Pancreas (tissue), 10 donors: ENCODE measurements around the gene APOF. TPM values are rescaled to one million over a fixed set of nuclear protein-coding genes. Genes with fewer than 3 reads are reported as not detected.
"Not testable (repeated sequence)": the region's sequence is repeated elsewhere in the genome, so short reads cannot be mapped to it uniquely, and the experiment has no call there.

Source experiments
- ATAC-seq, 4 donors: fragments of 200-7000 bp; cut with Tn5 transposase; one replicate each; pipeline versions ENCODE4 v1.8.0 to v1.9.1; 2020; ENCODE audit warnings: mild to moderate bottlenecking in 4 of 4, moderate library complexity in 4 of 4
- DNase-seq, 6 donors: peaks; one replicate each; pipeline ENCODE4 v3.0.0-alpha.2; 2020
- FAIRE-seq: peaks from 2 replicates; lab custom pipeline; 2012; peaks lifted over from hg19 to GRCh38; lab: Jason Lieb, UNC
- H3K27ac ChIP-seq, 4 donors: fragments of 200-600 bp; sonication (generic); 1 replicate in 3 of 4; 2 replicates in 1 of 4; pipeline versions ENCODE4 v1.5.0 to v1.8.0; 2020
- H3K27me3 ChIP-seq, 4 donors: fragments of 200-600 bp; one replicate each; pipeline ENCODE4 v1.8.0; 2021
- H3K36me3 ChIP-seq, 3 donors: fragments of 200-600 bp; sonication (generic) in 1 of 3; one replicate each; pipeline versions ENCODE4 v1.5.0 to v1.8.0; 2020 to 2021
- H3K4me1 ChIP-seq, 3 donors: fragments of 200-600 bp; one replicate each; pipeline ENCODE4 v1.8.0; 2021
- H3K4me3 ChIP-seq, 4 donors: fragments of 200-600 bp; sonication (generic) in 2 of 4; one replicate each; pipeline versions ENCODE4 v1.5.0 to v1.8.0; 2020 to 2021
- H3K9me3 ChIP-seq, 4 donors: fragments of 200-600 bp; one replicate each; pipeline ENCODE4 v1.8.0; 2021
- WGBS, 2 donors: extraction: QIAGEN DNeasy Blood & Tissue Kit; methylation state at CpG; one replicate each; pipeline ENCODE4 v1.1.7; 2013; 5-methylcytosine and 5-hydroxymethylcytosine counted together
- intact Hi-C, 3 donors: fragments of 100-400 bp; cut with DNase I; formaldehyde crosslinking; loops; one replicate each; pipeline versions ENCODE4 v1.11.1 to v1.14.2; 2022
- polyA plus RNA-seq, 2 donors: library from polyadenylated mRNA; stranded (reverse); fragments of 200-250 nt; gene quantifications; one replicate each; pipeline ENCODE4 v1.2.3, GENCODE V29; 2013
- total RNA-seq, 6 donors: library from RNA; stranded (reverse); fragmentation: NEBNext Ultra II Directional in 4 of 6; extraction: Animal tissue kit (Norgen Biotek cat#: 25700) in 4 of 6; gene quantifications; one replicate each; pipeline versions ENCODE4 v1.2.1 to v1.2.4, GENCODE V29; 2021 to 2023
- TF ChIP-seq, protein P1 (sequence below), 4 donors: fragments of 200-600 bp; sonication (generic) in 3 of 4; IDR thresholded peaks; one replicate each; pipeline versions ENCODE4 v1.5.0 to v1.8.0; 2021; ENCODE audit warnings: antibody characterized with exemption in 4 of 4
- donor health status: healthy with polysubstance abuse.
- donor health status: DM: no; HTN: no; CAD: no; lungs with moderate emphysema.
- donor health status: DM: no; HTN: no; CAD: no.
- donor health status: control.
- donor health status: control.
- donor health status: Bipolar disorder and iron deficiency.
- donor health status: DM: yes; HTN: yes; CAD: no.
- donor health status: DM: no; HTN: no; CAD: no.
- donor health status: DM: no; HTN: no; CAD: no.
- donor health status: DM: yes; HTN: yes; CAD: no.

APOF gene
- total and polyA plus RNA-seq, 8 donors, result 0.05 to 0.13 TPM; not detected in 6

DNA sequence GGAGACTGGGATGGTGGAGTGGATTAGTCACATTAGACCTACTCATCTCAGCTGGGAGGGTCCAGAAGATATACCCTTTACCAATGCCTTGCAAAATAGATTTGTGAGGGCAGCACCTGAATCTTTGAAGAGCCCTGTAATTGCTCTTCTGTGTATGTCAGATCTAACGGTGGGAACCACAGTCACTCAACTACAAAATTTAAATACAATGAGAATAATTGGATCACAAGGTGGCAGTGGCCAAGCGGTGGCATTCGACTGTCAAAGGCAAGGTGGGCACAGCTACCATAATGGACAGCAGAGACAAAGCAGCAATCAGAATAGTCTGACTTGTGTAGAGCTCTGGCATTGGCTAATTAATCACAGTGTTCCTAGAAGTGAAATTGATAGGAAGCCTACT, 36.8 kb upstream of the APOF start:
- H3K9me3 ChIP-seq, result not testable (repeated sequence)

DNA sequence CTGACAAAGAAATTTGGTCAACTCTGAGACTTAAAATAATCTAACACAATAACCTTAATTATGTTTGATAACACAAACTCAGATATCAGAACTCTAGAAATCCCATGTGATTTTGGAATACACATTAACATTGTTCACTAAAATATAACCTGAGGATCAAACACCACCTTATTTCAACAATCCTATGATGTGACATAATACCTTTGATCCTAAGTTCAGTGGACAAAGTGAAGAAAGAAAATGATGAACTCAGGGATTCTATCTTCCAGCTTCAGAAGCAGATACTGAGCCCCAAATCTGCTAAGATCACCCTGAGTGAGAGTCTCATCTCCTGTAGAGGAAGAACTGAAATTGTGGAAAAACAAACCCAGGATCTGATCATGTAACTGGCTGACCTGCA, 35.7 kb upstream of the APOF start:
- Histone ChIP-seq H3K27me3 (no peaks in the 10 kb centered on the region), H3K9me3 (no peaks in the 10 kb centered on the region), H3K4me1 (no peaks in the 10 kb centered on the region), H3K27ac (no peak overlapping the region), H3K36me3 (no peaks in the 10 kb centered on the region), H3K4me3 (no peak overlapping the region)
- DNase-seq (no peak), FAIRE-seq (no peak), ATAC-seq (no peak)
- TF ChIP-seq, protein P1, sequence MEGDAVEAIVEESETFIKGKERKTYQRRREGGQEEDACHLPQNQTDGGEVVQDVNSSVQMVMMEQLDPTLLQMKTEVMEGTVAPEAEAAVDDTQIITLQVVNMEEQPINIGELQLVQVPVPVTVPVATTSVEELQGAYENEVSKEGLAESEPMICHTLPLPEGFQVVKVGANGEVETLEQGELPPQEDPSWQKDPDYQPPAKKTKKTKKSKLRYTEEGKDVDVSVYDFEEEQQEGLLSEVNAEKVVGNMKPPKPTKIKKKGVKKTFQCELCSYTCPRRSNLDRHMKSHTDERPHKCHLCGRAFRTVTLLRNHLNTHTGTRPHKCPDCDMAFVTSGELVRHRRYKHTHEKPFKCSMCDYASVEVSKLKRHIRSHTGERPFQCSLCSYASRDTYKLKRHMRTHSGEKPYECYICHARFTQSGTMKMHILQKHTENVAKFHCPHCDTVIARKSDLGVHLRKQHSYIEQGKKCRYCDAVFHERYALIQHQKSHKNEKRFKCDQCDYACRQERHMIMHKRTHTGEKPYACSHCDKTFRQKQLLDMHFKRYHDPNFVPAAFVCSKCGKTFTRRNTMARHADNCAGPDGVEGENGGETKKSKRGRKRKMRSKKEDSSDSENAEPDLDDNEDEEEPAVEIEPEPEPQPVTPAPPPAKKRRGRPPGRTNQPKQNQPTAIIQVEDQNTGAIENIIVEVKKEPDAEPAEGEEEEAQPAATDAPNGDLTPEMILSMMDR (IDR thresholded peaks at IDR 0.05), result no peak
- intact Hi-C loops, result no loop called here

More for the DNA sequence above, 36.8 kb upstream of the APOF start:
- 92 to 93% methylated on average over 3 of the region's 3 CpGs for WGBS, 2 donors
- H3K4me3 ChIP-seq, DNase-seq, FAIRE-seq, H3K27ac ChIP-seq, H3K4me1 ChIP-seq, ATAC-seq, H3K36me3 ChIP-seq, intact Hi-C loops, H3K27me3 ChIP-seq: not testable (repeated sequence)

DNA sequence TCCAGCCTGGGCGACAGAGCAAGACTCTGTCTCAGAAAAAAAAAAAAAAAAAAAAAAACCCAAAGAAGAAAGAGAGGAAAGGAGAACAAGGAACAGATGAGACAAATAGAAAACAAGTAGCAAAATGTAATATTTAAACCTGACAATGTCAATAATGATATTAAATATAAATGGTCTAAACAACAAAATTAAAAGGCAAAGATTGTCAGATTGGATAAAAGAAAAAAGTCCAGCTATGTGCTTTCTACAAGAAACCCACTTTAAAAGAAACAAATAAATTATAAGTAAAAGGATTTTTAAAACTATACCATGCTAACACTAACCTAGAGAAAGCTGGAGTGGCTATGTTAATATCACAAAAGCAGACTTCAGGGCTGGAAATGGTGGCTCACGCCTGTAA, 29.7 kb upstream of the APOF start:
- no peak overlapping the region for H3K4me3 ChIP-seq
- 86 to 100% methylated on average over 1 to 2 of the region's 2 CpGs for WGBS, 2 donors
- ATAC-seq, result no peak
- no peaks in the 10 kb centered on the region for H3K36me3 ChIP-seq
- FAIRE-seq, result no peak
- intact Hi-C loops, result no loop called here
- H3K27me3 ChIP-seq, result no peaks in the 10 kb centered on the region
- no peak for DNase-seq
- no peaks in the 10 kb centered on the region for H3K4me1 ChIP-seq
- TF ChIP-seq, protein P1 (IDR thresholded peaks at IDR 0.05), result no peak
- H3K27ac ChIP-seq, result no peak overlapping the region
- no peaks in the 10 kb centered on the region for H3K9me3 ChIP-seq

DNA sequence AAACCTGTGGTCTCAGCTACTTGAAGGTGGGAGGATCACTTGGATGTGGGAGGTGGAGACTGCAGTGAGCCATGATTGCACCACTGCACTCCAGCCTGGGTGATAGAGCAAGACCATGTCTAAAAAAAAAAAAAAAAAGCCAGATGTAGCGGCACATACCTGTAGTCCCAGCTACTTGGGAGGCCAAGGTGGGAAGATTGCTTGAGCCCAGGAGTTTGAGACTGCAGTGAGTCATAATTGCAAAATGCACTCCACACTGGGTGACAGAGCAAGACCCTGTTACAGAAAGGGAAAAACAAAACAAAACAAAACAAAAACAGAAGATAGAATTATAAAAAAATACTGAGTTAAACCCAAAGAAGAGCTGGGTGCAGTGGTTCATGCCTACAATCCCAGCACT, 29.1 kb upstream of the APOF start:
- no peak for ATAC-seq
- TF ChIP-seq, protein P1 (IDR thresholded peaks at IDR 0.05), result no peak
- no peak for DNase-seq
- intact Hi-C loops, result no loop called here
- Histone ChIP-seq H3K4me1 (no peaks in the 10 kb centered on the region), H3K27ac (no peak overlapping the region), H3K27me3 (no peaks in the 10 kb centered on the region), H3K36me3 (no peaks in the 10 kb centered on the region), H3K4me3 (no peak overlapping the region), H3K9me3 (no peaks in the 10 kb centered on the region)
- FAIRE-seq, result no peak
- 92 to 100% methylated on average over 1 of the region's 1 CpG for WGBS, 2 donors

DNA sequence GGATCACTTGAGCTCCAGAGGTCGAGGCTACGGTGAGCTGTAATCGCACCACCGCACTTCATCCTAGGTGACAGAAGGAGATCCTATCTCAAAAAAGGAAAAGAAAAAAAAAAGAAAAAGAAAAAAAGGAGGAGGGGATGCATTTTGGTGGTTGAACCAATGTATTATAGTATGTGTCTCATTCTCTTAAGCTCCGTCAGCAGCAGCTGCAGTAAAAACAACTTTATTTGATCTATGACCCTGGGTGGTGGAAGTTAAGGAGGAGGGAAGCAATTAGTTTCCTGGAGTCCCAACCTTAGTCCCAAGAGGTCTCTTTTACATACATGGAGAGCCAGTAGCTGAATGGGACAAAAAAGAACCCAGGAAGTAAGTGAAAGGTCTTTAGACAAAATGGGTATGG, 26.8 kb upstream of the APOF start:
- no peaks in the 10 kb centered on the region for H3K36me3 ChIP-seq
- no peaks in the 10 kb centered on the region for H3K9me3 ChIP-seq
- DNase-seq (no peak), ATAC-seq (no peak), FAIRE-seq (no peak)
- H3K27me3 ChIP-seq, result no peaks in the 10 kb centered on the region
- H3K27ac ChIP-seq, result no peak overlapping the region
- WGBS, 2 donors, result 89% methylated on average over 5 of the region's 5 CpGs
- no peak overlapping the region for H3K4me3 ChIP-seq
- H3K4me1 ChIP-seq, result no peaks in the 10 kb centered on the region
- TF ChIP-seq, protein P1 (IDR thresholded peaks at IDR 0.05), result no peak
- intact Hi-C loops, result no loop called here
